Measurements from ENCODE around the gene CTTNBP2. TPM values are rescaled to one million over a fixed set of nuclear protein-coding genes. Genes with fewer than 3 reads are reported as not detected.
A peak's percentile ranks its signal among the peaks of the same experiment; 100 is the strongest.

The CTTNBP2 gene
- total and polyA plus RNA-seq, 2 experiments from 2014 or later = 7.9 to 14.5 TPM

DNA sequence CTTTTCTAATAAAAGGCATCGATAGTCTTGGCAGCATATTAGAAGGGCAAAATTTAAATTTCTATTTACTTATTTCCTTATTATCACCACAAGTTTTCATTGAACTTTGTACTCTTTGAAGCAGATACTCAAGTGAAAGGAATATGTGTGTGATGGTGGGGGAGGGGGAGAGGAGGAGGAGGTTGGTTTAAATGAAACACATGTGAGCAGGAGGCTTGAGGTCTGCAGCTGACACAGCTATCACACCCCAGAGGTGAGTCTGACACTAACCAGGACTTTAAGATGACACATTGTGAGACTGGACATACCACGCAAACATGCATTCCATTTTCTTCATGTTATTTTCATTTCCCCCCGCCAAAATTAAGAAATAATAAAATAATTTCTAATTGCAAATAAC, 63.3 kb downstream of the CTTNBP2 start:
- peak; percentile 36 for DNase-seq (ENCODE audit: low spot score)
- H3K4me2 ChIP-seq = peak overlapping the region; percentile 30

DNA sequence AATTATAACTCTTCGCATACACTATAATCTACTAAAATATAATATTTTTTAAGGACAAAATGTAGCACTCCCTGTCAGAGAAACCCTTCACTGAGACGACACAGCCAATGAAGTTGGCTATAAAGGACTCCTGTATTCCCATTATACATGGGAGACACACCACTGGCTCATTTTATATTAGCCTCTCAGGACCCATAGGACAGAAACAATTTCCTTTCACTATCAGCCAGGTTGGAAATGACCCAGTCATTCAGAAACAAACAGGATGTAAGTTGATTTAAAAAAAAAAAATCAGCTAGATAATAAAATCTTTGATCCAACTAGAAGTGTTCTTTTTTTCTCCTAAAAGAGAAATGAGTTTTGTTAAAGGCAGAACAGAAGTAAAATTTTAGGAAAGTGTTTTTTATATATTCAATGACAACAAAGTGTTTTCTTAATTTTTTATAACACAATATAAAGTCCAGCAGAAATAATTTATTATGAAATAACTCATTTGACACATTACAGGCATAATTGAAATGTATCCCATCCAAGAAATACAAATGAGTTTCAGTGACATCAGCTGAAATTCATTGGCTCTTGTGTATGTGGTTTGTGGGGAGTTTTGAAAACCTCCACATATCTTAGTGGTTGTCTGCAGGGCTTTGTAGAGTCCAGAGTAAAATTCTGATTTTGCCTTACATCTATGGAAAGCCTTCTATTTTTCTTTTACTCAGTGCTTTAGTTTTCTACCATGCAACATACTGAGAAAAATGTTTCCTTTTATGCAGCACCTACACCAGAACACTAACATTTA, 64.1 kb downstream of the CTTNBP2 start:
- H3K4me3 ChIP-seq = no peak overlapping the region
- H3K27ac ChIP-seq = no peak overlapping the region
- H3K36me3 ChIP-seq (replicated peaks; ENCODE audit: insufficient read depth, low read depth) = no peaks in the 10 kb centered on the region
- peaks cover 11% of the 10 kb centered on the region for H3K4me1 ChIP-seq (ENCODE audit: insufficient read depth)
- no peaks in the 10 kb centered on the region for H3K27me3 ChIP-seq
- no peaks in the 10 kb centered on the region for H3K9me2 ChIP-seq (replicated peaks; ENCODE audit: insufficient read depth)
- TF ChIP-seq EZH2 (IDR thresholded peaks at IDR 0.05; ENCODE audit: borderline replicate concordance) = no peak
- TF ChIP-seq CTCF (IDR thresholded peaks at IDR 0.05; ENCODE audit: poor library complexity) = no peak
- TF ChIP-seq EZH2phosphoT487 (IDR thresholded peaks at IDR 0.05; ENCODE audit: low read depth, severe bottlenecking, unreplicated experiment) = no peak
- no peaks in the 10 kb centered on the region for H4K20me1 ChIP-seq (ENCODE audit: insufficient read depth, poor library complexity, severe bottlenecking)
- WGBS (ENCODE audit: low lambda C conversion rate, missing lambda C conversion rate) = 73% methylated on average over 2 of the region's 2 CpGs
- H3K79me2 ChIP-seq = no peaks in the 10 kb centered on the region
- H3K4me2 ChIP-seq = peak overlapping the region; percentile 30
- DNase-seq (ENCODE audit: low spot score) = no peak
- no peak overlapping the region for H2AFZ ChIP-seq
- H3K9me3 ChIP-seq (ENCODE audit: low read depth) = no peaks in the 10 kb centered on the region

More for the DNA sequence above, 63.3 kb downstream of the CTTNBP2 start:
- TF ChIP-seq EZH2phosphoT487 (IDR thresholded peaks at IDR 0.05; ENCODE audit: low read depth, severe bottlenecking, unreplicated experiment) (no peak), EZH2 (IDR thresholded peaks at IDR 0.05; ENCODE audit: borderline replicate concordance) (no peak), CTCF (IDR thresholded peaks at IDR 0.05; ENCODE audit: poor library complexity) (no peak)
- Histone ChIP-seq H3K36me3 (replicated peaks; ENCODE audit: insufficient read depth, low read depth) (no peaks in the 10 kb centered on the region), H3K4me3 (no peak overlapping the region), H3K9me3 (ENCODE audit: low read depth) (no peaks in the 10 kb centered on the region), H3K27ac (no peak overlapping the region), H3K79me2 (no peaks in the 10 kb centered on the region), H4K20me1 (ENCODE audit: insufficient read depth, poor library complexity, severe bottlenecking) (no peaks in the 10 kb centered on the region), H3K4me1 (ENCODE audit: insufficient read depth) (peaks cover 11% of the 10 kb centered on the region), H3K9me2 (replicated peaks; ENCODE audit: insufficient read depth) (no peaks in the 10 kb centered on the region), H3K27me3 (no peaks in the 10 kb centered on the region), H2AFZ (no peak overlapping the region)
- WGBS (ENCODE audit: low lambda C conversion rate, missing lambda C conversion rate) = 51% methylated on average over 3 of the region's 3 CpGs

GRCh38 chr7:117808341-117808757, 64.9 kb downstream of the CTTNBP2 start:
- no peaks in the 10 kb centered on the region for H3K9me2 ChIP-seq (replicated peaks; ENCODE audit: insufficient read depth)
- no peaks in the 10 kb centered on the region for H3K79me2 ChIP-seq
- no peaks in the 10 kb centered on the region for H3K27me3 ChIP-seq
- H2AFZ ChIP-seq = no peak overlapping the region
- H3K4me2 ChIP-seq = no peak overlapping the region
- no peaks in the 10 kb centered on the region for H3K36me3 ChIP-seq (replicated peaks; ENCODE audit: insufficient read depth, low read depth)
- H3K4me1 ChIP-seq (ENCODE audit: insufficient read depth) = peaks cover 11% of the 10 kb centered on the region
- WGBS (ENCODE audit: low lambda C conversion rate, missing lambda C conversion rate) = 83% methylated on average over 7 of the region's 7 CpGs
- no peaks in the 10 kb centered on the region for H3K9me3 ChIP-seq (ENCODE audit: low read depth)
- H3K27ac ChIP-seq = no peak overlapping the region
- H3K4me3 ChIP-seq = no peak overlapping the region
- DNase-seq (ENCODE audit: low spot score) = no peak
- TF ChIP-seq EZH2phosphoT487 (IDR thresholded peaks at IDR 0.05; ENCODE audit: low read depth, severe bottlenecking, unreplicated experiment) = no peak
- no peak for TF ChIP-seq CTCF (IDR thresholded peaks at IDR 0.05; ENCODE audit: poor library complexity)
- TF ChIP-seq EZH2 (IDR thresholded peaks at IDR 0.05; ENCODE audit: borderline replicate concordance) = no peak
- H4K20me1 ChIP-seq (ENCODE audit: insufficient read depth, poor library complexity, severe bottlenecking) = no peaks in the 10 kb centered on the region
